ENCODE measurements around the gene ANGPTL7.

Gene ANGPTL7

DNA sequence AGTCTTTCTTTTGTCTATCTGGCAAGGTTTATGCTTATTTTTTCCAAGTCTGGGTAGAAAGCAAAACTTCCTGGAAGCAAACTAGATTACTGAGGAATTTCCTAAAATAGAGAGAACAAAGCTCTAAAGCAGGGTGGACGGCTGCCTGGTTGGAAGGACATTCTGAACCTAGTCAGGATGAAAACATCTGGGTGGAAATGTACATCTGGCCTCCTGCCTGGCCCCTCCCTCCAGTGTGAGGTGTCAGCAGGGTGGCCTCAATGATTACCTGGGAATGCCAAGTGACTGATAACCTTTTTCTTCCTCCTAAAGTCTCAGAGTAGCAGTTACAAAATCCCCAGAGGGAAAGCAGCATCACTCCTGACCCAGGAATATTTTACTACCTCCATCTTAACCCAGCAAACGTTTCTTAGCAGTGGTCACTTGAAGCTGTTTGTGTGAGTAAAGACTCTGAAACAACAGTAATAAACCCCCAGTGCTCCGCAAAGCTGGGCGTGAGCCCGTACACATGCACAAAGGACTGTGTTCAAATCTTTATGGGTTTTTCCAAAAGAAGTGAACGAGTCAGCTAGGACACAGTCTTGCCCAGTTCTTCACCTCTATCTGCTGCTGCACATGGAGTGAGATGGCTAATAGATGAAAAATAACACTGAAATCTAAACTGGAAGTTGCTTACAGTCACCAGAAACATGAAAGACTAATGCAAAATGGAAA, 18.9 kb downstream of the ANGPTL7 start:
- H3K27ac ChIP-seq: no peak overlapping the region
- TF ChIP-seq, protein P1, sequence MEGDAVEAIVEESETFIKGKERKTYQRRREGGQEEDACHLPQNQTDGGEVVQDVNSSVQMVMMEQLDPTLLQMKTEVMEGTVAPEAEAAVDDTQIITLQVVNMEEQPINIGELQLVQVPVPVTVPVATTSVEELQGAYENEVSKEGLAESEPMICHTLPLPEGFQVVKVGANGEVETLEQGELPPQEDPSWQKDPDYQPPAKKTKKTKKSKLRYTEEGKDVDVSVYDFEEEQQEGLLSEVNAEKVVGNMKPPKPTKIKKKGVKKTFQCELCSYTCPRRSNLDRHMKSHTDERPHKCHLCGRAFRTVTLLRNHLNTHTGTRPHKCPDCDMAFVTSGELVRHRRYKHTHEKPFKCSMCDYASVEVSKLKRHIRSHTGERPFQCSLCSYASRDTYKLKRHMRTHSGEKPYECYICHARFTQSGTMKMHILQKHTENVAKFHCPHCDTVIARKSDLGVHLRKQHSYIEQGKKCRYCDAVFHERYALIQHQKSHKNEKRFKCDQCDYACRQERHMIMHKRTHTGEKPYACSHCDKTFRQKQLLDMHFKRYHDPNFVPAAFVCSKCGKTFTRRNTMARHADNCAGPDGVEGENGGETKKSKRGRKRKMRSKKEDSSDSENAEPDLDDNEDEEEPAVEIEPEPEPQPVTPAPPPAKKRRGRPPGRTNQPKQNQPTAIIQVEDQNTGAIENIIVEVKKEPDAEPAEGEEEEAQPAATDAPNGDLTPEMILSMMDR (conservative IDR thresholded peaks at IDR 0.05): no peak
- no peak for TF ChIP-seq ZFX (IDR thresholded peaks at IDR 0.05)

DNA sequence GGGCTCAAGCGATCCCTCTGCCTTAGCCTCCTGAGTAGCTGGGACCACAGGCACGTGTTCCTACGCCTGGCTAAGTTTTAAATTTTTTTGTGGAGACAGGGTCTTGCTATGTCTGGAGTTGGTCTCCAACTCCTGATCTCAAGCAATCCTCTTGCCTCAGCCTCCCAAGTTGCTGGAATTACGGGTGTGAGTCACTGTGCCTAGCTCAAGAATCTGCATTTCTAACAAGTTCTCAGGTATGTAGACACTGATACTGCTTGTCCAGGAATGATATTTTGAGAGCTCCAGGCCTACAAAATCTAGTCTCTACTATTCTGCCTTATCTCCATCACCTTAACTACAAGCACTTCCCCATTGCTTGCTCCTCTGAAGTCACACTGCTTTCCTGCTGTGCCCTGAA, 22.3 kb downstream of the ANGPTL7 start:
- TF ChIP-seq ZFX (IDR thresholded peaks at IDR 0.05): no peak
- TF ChIP-seq, protein P1 (conservative IDR thresholded peaks at IDR 0.05): no peak
- H3K27ac ChIP-seq: no peak overlapping the region

- H3K27ac ChIP-seq: no peak overlapping the region
- no peak for TF ChIP-seq ZFX (IDR thresholded peaks at IDR 0.05)
- TF ChIP-seq, protein P1 (conservative IDR thresholded peaks at IDR 0.05): no peak
These were observed 22.9 kb downstream of the ANGPTL7 start for GRCh38 chr1:11211925-11212587.

DNA sequence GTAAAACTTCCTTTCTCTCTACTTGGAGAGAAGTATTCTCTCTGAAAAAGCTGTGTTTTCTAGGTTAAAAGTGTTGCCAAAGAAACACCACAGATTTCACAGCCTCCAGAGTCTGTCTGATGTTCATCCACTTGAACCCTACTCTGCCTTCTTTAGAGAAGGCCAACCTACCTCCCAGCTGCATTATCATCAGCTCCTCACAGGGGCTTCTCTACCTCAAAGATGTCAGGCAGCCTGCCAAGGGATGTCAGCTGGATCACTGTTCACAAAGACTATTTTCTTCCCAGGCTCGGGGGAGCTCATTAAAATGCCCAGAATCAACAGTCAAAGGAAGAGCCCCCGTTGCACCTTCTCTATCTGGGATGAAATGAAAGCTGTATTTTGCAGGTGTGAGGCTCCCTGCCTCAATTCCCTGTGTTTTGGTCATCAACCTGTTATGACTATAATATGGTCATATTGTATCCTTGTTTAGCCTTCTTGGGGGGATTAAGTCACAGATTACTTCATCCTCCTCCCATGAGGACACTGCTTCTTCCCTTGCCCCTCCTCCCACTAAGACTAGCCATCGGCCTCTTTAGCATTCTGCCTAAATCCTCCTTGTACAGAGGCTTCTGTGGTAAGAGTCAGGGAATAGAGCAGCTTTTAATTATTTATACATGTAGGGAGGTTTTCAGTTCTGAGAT, 25.7 kb downstream of the ANGPTL7 start:
- no peak overlapping the region for H3K27ac ChIP-seq
- TF ChIP-seq, protein P1 (conservative IDR thresholded peaks at IDR 0.05): no peak
- no peak for TF ChIP-seq ZFX (IDR thresholded peaks at IDR 0.05)

GRCh38 chr1:11215381-11216005, 26.3 kb downstream of the ANGPTL7 start:
- no peak for TF ChIP-seq ZFX (IDR thresholded peaks at IDR 0.05)
- TF ChIP-seq, protein P1 (conservative IDR thresholded peaks at IDR 0.05): no peak
- no peak overlapping the region for H3K27ac ChIP-seq

DNA sequence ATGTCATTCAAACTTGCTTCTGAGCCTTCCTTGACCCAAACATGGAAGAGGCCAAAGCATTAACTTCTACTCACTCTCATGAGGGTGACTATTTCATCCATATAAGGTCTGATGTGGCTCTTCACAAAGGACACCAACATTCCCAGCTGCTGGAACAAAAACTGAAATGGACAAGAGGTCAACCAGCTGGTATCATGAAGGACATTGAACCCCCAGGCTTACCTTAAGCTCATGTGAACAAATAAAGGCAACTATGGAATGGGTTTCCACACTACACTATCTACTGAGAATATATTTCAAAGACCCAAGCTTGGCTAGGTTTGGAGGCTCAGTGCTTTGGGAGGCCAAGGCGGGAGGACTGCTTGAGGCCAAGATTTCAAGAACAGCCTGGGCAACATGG, 26.9 kb downstream of the ANGPTL7 start:
- TF ChIP-seq, protein P1 (conservative IDR thresholded peaks at IDR 0.05): no peak
- no peak for TF ChIP-seq ZFX (IDR thresholded peaks at IDR 0.05)
- H3K27ac ChIP-seq: no peak overlapping the region

All from C4-2B (cell line).